Panc1 (cell line): Measurements from ENCODE around the gene TRMT10B. TPM values are rescaled to one million over a fixed set of nuclear protein-coding genes. Genes with fewer than 3 reads are reported as not detected.

Source experiments
- ATAC-seq: fragments of 200-7000 bp; cut with Tn5 transposase; 2 replicates; pipeline ENCODE4 v1.9.1; 2020; ENCODE audit warnings: mild to moderate bottlenecking, moderate library complexity
- BruUV-seq: library from RNA; stranded (reverse); fragments of 400-500 nt; replicated peaks from 2 replicates; lab custom pipeline; 2021; lab: Mats Ljungman, UMichigan
- CTCF ChIA-PET: fragments of 300-600 bp; sonication (Branson Sonifier 250); formaldehyde crosslinking; loops from one replicate; lab custom pipeline; 2022; ENCODE audit warnings: antibody characterized with exemption; lab: Charles Lee
- POLR2A ChIA-PET: fragments of 300-600 bp; sonication (Branson Sonifier 250); formaldehyde crosslinking; loops from one replicate; lab custom pipeline; 2022; ENCODE audit warnings: antibody characterized with exemption; lab: Charles Lee
- DNase-seq: peaks from one replicate; pipeline ENCODE4 v3.0.0-alpha.2; 2010; ENCODE audit warnings: low read depth, low spot score
- H3K27ac ChIP-seq: 2 replicates; pipeline ENCODE4 v1.5.1; 2011; ENCODE audit warnings: mild to moderate bottlenecking, low read length, inconsistent platforms
- H3K27me3 ChIP-seq: fragments of 200-500 bp; sonication (Bioruptor generic); 2 replicates; pipeline ENCODE4 v1.6.0; 2014; ENCODE audit warnings: low read length, inconsistent platforms; ENCODE audit not compliant: control insufficient read depth, insufficient read depth
- H3K36me3 ChIP-seq: fragments of 200-500 bp; sonication (Bioruptor generic); 2 replicates; pipeline ENCODE4 v1.5.1; 2014; ENCODE audit warnings: inconsistent platforms, mild to moderate bottlenecking, low read length, moderate library complexity; ENCODE audit not compliant: control insufficient read depth, insufficient read depth
- H3K4me1 ChIP-seq: 2 replicates; pipeline ENCODE4 v1.5.1; 2011; ENCODE audit warnings: inconsistent platforms, mild to moderate bottlenecking, low read length, moderate library complexity; ENCODE audit not compliant: control insufficient read depth, insufficient read depth
- H3K4me3 ChIP-seq, 2 experiments: 2 replicates each; pipeline ENCODE4 v1.5.1; 2011 to 2012; ENCODE audit warnings: low read depth in 2 of 2, low read length in 2 of 2, mild to moderate bottlenecking in 2 of 2, inconsistent platforms in 1 of 2, moderate library complexity in 1 of 2
- H3K9me3 ChIP-seq: fragments of 200-500 bp; sonication (Bioruptor generic); 2 replicates; pipeline ENCODE4 v1.5.1; 2014; ENCODE audit warnings: low read depth, mild to moderate bottlenecking, inconsistent platforms, low read length, moderate library complexity; ENCODE audit not compliant: control insufficient read depth, insufficient read depth
- CTCF ChIP-seq: fragments of 450-650 bp; IDR thresholded peaks from 2 replicates; pipeline ENCODE4 v1.5.1; 2017; ENCODE audit warnings: mild to moderate bottlenecking
- POLR2AphosphoS5 ChIP-seq: IDR thresholded peaks from 2 replicates; pipeline ENCODE4 v1.6.1; 2012; ENCODE audit warnings: mild to moderate bottlenecking, low read depth, low read length, moderate library complexity
- REST ChIP-seq, 2 experiments: IDR thresholded peaks; 2 replicates each; pipeline ENCODE4 v1.6.1; 2011 to 2012; ENCODE audit warnings: low read depth in 2 of 2, control low read depth in 1 of 2, low read length in 1 of 2, mild to moderate bottlenecking in 1 of 2, moderate library complexity in 1 of 2; ENCODE audit not compliant: insufficient read depth in 1 of 2
- SIN3A ChIP-seq: IDR thresholded peaks from 2 replicates; pipeline ENCODE4 v1.6.1; 2012; ENCODE audit warnings: low read depth, mild to moderate bottlenecking, low read length, moderate library complexity, borderline replicate concordance; ENCODE audit not compliant: insufficient read depth
- TCF7L2 ChIP-seq: IDR thresholded peaks from 2 replicates; pipeline ENCODE4 v1.6.1; 2011; ENCODE audit warnings: mild to moderate bottlenecking, low read depth, low read length, inconsistent platforms
- in situ Hi-C: cut with HindIII; loops from 2 replicates; pipeline ENCODE4 v1.10.0; 2016; ENCODE audit warnings: low sequenced_read_pairs, low pct_unique_long_range_greater_than_20kb
- intact Hi-C: fragments of 100-400 bp; cut with micrococcal nuclease; formaldehyde crosslinking; loops from one replicate; pipeline ENCODE4 v1.10.0; 2022; ENCODE audit not compliant: unreplicated experiment
- total RNA-seq: library from RNA; stranded (reverse); gene quantifications from one replicate; pipeline ENCODE4 v1.2.1, GENCODE V29; 2021; ENCODE audit not compliant: unreplicated experiment

Gene TRMT10B
- total RNA-seq, 1 experiment from 2014 or later = 9.8 TPM

- intact Hi-C loops (no loop called here), in situ Hi-C loops (no loop called here)
- ATAC-seq (peak; percentile 40), DNase-seq (no peak)
- CTCF ChIA-PET = interaction anchor here (0.7 kb wide), 1 partner anchor 178 kb away, joined by 7 read pairs; no protein-coding TSS in a partner anchor
- Histone ChIP-seq H3K4me1 (peaks cover 12% of the 10 kb centered on the region), H3K27me3 (peaks cover 18% of the 10 kb centered on the region; the same call in 1 of the 2 replicates), H3K4me3 (no peak overlapping the region), H3K36me3 (no peaks in the 10 kb centered on the region), H3K27ac (no peak overlapping the region), H3K9me3 (no peaks in the 10 kb centered on the region)
- TF ChIP-seq CTCF (no peak), TCF7L2 (no peak), POLR2AphosphoS5 (no peak)
- BruUV-seq = no TSS peak
- POLR2A ChIA-PET = no interaction called here
These were observed 24.1 kb upstream of the TRMT10B start for GRCh38 chr9:37729499-37729898.

- no peak overlapping the region for H3K4me3 ChIP-seq
- ATAC-seq (peak; percentile 57; the same call in 1 of the 2 replicates), DNase-seq (no peak)
- H3K9me3 ChIP-seq = no peaks in the 10 kb centered on the region
- BruUV-seq = no TSS peak
- TF ChIP-seq POLR2AphosphoS5 = no peak
- TF ChIP-seq SIN3A = no peak
- TF ChIP-seq TCF7L2 = no peak
- TF ChIP-seq REST (IDR thresholded peaks at IDR 0.05; ENCODE audit: insufficient read depth in 1 of 2, low read depth in 2 of 2, low read length in 1 of 2) = no peak
- TF ChIP-seq CTCF = no peak
- no peak overlapping the region for H3K27ac ChIP-seq
- no peaks in the 10 kb centered on the region for H3K36me3 ChIP-seq
- H3K4me1 ChIP-seq = peaks cover 12% of the 10 kb centered on the region
- intact Hi-C loops (loop anchor here (10.0 kb wide), 1 partner anchor 235 kb away; no protein-coding TSS in a partner anchor), in situ Hi-C loops (no loop called here)
- CTCF ChIA-PET = no interaction called here
- H3K27me3 ChIP-seq = peaks cover 22% of the 10 kb centered on the region; the same call in 1 of the 2 replicates
- POLR2A ChIA-PET = no interaction called here
These were observed 23.3 kb upstream of the TRMT10B start for GRCh38 chr9:37730256-37730655.
